Loucy (cell line): ENCODE results near the gene RECQL5.

Experiments
- EZH2phosphoT487 ChIP-seq: fragments of 200-600 bp; IDR thresholded peaks from 2 replicates; pipeline ENCODE4 v1.6.1; 2018; ENCODE audit warnings: antibody characterized with exemption, mild to moderate bottlenecking, moderate library complexity, borderline replicate concordance
- TF ChIP-seq, protein P1 (sequence below): fragments of 200-600 bp; sonication (generic); conservative IDR thresholded peaks from 2 replicates; pipeline ENCODE4 v1.5.1; 2014; ENCODE audit warnings: mild to moderate bottlenecking, antibody characterized with exemption, low read length

GRCh38 chr17:75684924-75685323 is 18.0 kb upstream of the RECQL5 start:
- TF ChIP-seq, protein P1, sequence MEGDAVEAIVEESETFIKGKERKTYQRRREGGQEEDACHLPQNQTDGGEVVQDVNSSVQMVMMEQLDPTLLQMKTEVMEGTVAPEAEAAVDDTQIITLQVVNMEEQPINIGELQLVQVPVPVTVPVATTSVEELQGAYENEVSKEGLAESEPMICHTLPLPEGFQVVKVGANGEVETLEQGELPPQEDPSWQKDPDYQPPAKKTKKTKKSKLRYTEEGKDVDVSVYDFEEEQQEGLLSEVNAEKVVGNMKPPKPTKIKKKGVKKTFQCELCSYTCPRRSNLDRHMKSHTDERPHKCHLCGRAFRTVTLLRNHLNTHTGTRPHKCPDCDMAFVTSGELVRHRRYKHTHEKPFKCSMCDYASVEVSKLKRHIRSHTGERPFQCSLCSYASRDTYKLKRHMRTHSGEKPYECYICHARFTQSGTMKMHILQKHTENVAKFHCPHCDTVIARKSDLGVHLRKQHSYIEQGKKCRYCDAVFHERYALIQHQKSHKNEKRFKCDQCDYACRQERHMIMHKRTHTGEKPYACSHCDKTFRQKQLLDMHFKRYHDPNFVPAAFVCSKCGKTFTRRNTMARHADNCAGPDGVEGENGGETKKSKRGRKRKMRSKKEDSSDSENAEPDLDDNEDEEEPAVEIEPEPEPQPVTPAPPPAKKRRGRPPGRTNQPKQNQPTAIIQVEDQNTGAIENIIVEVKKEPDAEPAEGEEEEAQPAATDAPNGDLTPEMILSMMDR, result no peak
- no peak for TF ChIP-seq EZH2phosphoT487
